HG03103 (cell line): Measurements from ENCODE around the gene MTHFD2L.

Source experiments
- ATAC-seq: cut with Tn5 transposase; IDR thresholded peaks from one replicate; pipeline ENCODE4 v1.9.1; 2021; ENCODE audit warnings: low read depth; ENCODE audit not compliant: unreplicated experiment

The MTHFD2L gene

GRCh38 chr4:74235135-74235534, 77.2 kb downstream of the MTHFD2L start:
- ATAC-seq = peak; percentile 80

GRCh38 chr4:74237425-74237966, 79.6 kb downstream of the MTHFD2L start:
- ATAC-seq = no peak

- ATAC-seq = no peak
Observed at GRCh38 chr4:74244049-74244448, 86.1 kb downstream of the MTHFD2L start.

- ATAC-seq = no peak
Observed at GRCh38 chr4:74252933-74253332, 95.0 kb downstream of the MTHFD2L start.

GRCh38 chr4:74254386-74254785, 96.5 kb downstream of the MTHFD2L start:
- no peak for ATAC-seq

- ATAC-seq = no peak
Observed at GRCh38 chr4:74255096-74255495, 97.2 kb downstream of the MTHFD2L start.

- no peak for ATAC-seq
Observed at GRCh38 chr4:74258963-74259362, 101.0 kb downstream of the MTHFD2L start.

GRCh38 chr4:74260036-74260435, 102.1 kb downstream of the MTHFD2L start:
- ATAC-seq = no peak

GRCh38 chr4:74262522-74262921, 104.6 kb downstream of the MTHFD2L start:
- no peak for ATAC-seq

GRCh38 chr4:74263551-74263950, 105.6 kb downstream of the MTHFD2L start:
- no peak for ATAC-seq

- no peak for ATAC-seq
Observed at GRCh38 chr4:74266081-74266480, 108.2 kb downstream of the MTHFD2L start.

GRCh38 chr4:74267998-74268606, 110.2 kb downstream of the MTHFD2L start:
- no peak for ATAC-seq

GRCh38 chr4:74268643-74269042, 110.7 kb downstream of the MTHFD2L start:
- no peak for ATAC-seq

GRCh38 chr4:74278490-74278889, 120.6 kb downstream of the MTHFD2L start:
- ATAC-seq = no peak

GRCh38 chr4:74279716-74280115, 121.8 kb downstream of the MTHFD2L start:
- no peak for ATAC-seq

GRCh38 chr4:74282926-74283325, 125.0 kb downstream of the MTHFD2L start:
- no peak for ATAC-seq

GRCh38 chr4:74283614-74284013, 125.7 kb downstream of the MTHFD2L start:
- ATAC-seq = no peak

- ATAC-seq = no peak
Observed at GRCh38 chr4:74284053-74284452, 126.1 kb downstream of the MTHFD2L start.

- no peak for ATAC-seq
Observed at GRCh38 chr4:74287164-74287563, 129.2 kb downstream of the MTHFD2L start.

- ATAC-seq = no peak
Observed at GRCh38 chr4:74287791-74288190, 129.9 kb downstream of the MTHFD2L start.

GRCh38 chr4:74291471-74291870, 133.6 kb downstream of the MTHFD2L start:
- no peak for ATAC-seq

- ATAC-seq = no peak
Observed at GRCh38 chr4:74292111-74292870, 134.4 kb downstream of the MTHFD2L start.
